HG03521 (cell line): Measurements from ENCODE around the gene MAML2.

Experiments
- ATAC-seq: cut with Tn5 transposase; IDR thresholded peaks from one replicate; pipeline ENCODE4 v1.9.1; 2021; ENCODE audit warnings: mild to moderate bottlenecking, moderate library complexity; ENCODE audit not compliant: unreplicated experiment

MAML2 gene

GRCh38 chr11:95996621-95997235 lies 346.3 kb downstream of the MAML2 start:
- ATAC-seq, result no peak

GRCh38 chr11:95994329-95994728 lies 348.7 kb downstream of the MAML2 start:
- no peak for ATAC-seq

GRCh38 chr11:95993438-95994298 lies 349.3 kb downstream of the MAML2 start:
- no peak for ATAC-seq

- ATAC-seq, result no peak
Measured at GRCh38 chr11:95991545-95991944, 351.4 kb downstream of the MAML2 start.

DNA sequence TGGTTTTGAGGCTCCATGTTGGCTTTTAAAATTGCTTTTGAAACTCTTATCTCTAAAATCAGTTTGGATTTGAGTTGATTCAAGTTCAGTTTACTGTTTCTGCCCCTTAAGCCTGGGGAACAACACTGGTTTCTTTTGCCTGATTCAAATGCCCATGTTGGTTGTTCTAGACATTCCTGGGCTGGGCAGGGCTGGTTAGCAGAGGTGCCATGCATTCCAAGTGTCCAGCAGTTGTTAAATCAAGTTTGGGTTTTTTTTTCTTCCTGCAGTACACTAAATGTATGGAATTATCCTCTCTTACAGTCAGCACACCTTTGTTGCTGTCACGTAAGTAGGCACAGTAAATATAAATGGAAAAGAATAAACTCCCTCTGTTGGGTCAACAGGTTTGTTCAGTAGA lies 351.9 kb downstream of the MAML2 start:
- no peak for ATAC-seq

DNA sequence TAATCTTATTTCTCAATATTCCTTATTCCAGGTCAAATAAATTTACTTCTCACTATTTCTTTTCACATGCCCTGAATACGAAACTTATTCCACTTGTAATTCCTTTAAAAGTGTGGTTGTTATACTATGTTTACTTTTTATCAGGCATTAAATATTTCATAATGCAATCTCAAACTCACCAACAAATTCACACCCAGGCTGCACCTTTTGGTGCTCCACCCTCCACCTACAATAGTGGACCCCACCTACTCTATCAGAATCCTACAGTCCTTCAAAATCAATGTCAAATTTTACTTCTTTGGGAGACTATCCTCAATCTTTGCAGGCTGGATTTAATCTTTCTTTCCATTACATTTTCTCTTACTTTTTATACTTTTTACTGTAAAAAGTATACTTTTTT lies 353.2 kb downstream of the MAML2 start:
- no peak for ATAC-seq

GRCh38 chr11:95989076-95989605 lies 353.9 kb downstream of the MAML2 start:
- ATAC-seq, result no peak

- ATAC-seq, result no peak
Measured at GRCh38 chr11:95985174-95985808, 357.7 kb downstream of the MAML2 start.

- no peak for ATAC-seq
Measured at GRCh38 chr11:95984072-95984471, 358.9 kb downstream of the MAML2 start.

DNA sequence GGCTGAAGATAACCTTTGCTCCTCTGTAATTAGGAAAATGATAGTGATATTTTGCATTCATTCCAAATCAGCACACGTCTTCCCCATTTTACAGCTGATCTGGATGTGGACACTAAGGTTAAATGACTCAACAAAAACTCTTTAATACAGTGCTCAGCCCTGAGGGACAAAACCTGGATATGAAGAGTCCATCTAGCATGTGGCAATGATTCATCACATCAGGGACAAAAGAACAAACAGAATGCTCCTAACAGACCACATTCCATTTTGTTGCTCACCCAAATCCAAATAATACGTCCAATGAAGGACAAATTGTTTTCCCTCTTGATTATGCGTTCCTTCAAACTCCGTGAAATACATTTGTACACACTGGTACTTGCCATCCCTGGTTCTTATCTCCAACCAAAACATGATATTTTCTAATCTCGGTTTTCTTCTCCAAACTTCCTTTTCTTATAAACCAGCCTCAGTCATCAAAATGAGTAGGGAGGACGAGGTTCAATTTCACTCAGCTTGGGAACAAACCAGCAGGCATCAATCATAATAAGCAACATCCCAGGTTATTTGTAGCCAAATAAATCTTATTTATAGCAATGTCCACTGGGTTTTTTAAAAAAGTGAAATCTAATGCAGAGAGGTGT lies 365.3 kb downstream of the MAML2 start:
- ATAC-seq, result no peak

- ATAC-seq, result no peak
Measured at GRCh38 chr11:95976550-95976949, 366.4 kb downstream of the MAML2 start.

- no peak for ATAC-seq
Measured at GRCh38 chr11:95975343-95975742, 367.7 kb downstream of the MAML2 start.

GRCh38 chr11:95972060-95972459 lies 370.9 kb downstream of the MAML2 start:
- ATAC-seq, result no peak

DNA sequence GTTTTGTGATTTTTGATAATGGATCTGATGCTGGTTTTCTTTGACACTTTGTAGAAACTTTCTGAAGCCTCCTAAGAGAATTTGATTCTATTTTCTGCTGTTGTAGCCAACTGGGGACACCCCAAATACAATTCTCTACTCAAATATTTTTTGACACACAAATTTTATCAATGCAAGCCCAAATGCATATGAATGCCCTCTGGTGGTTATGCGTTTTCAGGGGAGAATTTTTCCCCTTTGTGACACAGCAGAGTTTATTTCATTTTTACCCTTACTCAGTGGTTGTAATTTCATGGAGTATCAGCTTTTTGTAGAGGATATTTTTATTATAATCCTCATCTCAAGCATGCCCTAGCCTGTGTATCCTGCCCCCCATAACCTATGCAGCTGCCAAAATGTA lies 374.4 kb downstream of the MAML2 start:
- ATAC-seq, result no peak

GRCh38 chr11:95964281-95964680 lies 378.7 kb downstream of the MAML2 start:
- no peak for ATAC-seq

- no peak for ATAC-seq
Measured at GRCh38 chr11:95961758-95962157, 381.2 kb downstream of the MAML2 start.

DNA sequence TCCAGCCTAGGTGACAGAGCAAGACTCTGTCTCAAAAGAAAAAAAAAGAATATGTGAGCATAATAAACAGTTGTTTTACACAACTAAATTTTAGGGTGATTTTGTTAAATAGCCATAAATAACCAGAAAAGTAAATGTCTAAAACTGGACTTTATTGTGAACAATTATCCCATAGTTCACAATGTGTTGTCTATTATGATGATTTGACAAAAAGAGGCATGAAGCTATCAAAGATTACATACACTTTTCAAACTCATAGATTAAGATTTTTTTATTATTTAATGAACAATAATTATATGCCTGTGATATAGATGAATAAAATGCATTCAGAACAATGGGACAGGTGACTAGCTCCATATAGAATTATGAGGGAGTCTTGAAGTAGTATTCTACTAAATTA lies 392.1 kb downstream of the MAML2 start:
- ATAC-seq, result no peak

DNA sequence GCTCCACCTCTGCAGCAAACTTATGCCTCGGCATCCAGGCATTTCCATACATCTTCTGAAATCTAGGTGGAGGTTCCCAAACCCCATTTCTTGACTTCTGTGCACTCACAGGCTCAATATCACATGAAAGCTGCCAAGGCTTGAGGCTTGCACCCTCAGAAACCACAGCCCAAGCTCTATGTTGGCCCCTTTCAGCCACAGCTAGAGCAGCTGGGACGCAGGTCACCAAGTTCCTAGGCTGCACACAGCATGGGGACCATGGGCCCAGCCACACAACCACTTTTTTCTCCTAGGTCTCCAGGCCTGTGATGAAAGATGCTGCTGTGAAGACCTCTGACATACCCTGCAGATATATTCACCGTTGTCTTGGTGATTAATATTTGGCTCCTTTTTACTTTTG lies 394.4 kb downstream of the MAML2 start:
- no peak for ATAC-seq

- no peak for ATAC-seq
Measured at GRCh38 chr11:95944623-95945022, 398.4 kb downstream of the MAML2 start.

DNA sequence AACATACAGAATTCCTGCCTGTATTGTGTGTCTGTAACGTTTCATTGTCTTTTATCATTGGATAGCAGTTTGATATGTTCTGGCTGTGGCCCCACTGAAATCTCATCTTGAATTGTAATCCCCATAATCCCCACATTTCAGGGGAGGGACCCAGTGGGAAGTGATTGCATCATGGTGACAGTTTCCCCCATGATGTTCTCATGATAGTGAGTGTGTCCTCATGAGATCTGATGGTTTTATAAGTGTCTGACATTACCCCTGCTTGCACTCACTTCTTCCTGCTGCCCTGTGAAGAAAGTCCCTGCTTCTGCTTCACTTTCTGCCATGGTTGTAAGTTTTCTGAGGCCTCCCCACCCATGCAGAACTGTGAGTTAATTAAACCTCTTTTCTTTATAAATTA lies 399.4 kb downstream of the MAML2 start:
- ATAC-seq, result no peak

DNA sequence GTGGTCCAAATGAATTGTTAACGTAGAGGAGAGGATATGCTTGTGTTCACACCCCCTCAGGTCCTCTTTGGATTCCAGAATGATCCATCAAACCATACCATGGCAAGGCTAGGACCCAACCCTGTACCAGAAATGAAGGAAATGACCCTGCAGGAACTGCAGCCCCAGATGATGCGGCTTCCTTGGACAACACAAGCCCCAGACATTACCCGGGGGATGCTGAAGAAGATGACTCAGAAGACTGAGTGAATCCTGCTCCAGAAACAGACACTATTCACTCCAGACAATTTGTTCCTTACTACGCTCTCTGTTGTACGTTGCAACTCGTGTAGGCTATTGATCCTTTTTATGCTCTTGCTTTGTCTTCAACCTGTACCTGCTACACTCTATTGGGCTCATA lies 403.9 kb downstream of the MAML2 start:
- no peak for ATAC-seq
